HEK293T (cell line): ENCODE measurements around the gene RNU7-1.

ENCODE experiments used
- CTCF ChIA-PET: fragments of 350-600 bp; formaldehyde crosslinking; extraction: SDS; loops from one replicate; lab custom pipeline; 2021; ENCODE audit warnings: antibody characterized with exemption, inconsistent platforms; lab: Yijun Ruan, JAX
- POLR2A ChIA-PET: fragments of 350-600 bp; formaldehyde crosslinking; extraction: SDS; loops from one replicate; lab custom pipeline; 2020; ENCODE audit warnings: antibody characterized with exemption, inconsistent platforms; lab: Yijun Ruan, JAX
- DNase-seq: peaks from one replicate; pipeline ENCODE4 v3.0.0; 2012; ENCODE audit warnings: mixed read lengths; ENCODE audit errors: extremely low spot score
- ARNT ChIP-seq: fragments of 450-650 bp; IDR thresholded peaks from 2 replicates; pipeline ENCODE4 v1.6.1; 2017; ENCODE audit warnings: mild to moderate bottlenecking
- BHLHE40 ChIP-seq: fragments of 450-650 bp; IDR thresholded peaks from 2 replicates; pipeline ENCODE4 v1.6.1; 2016; ENCODE audit warnings: mild to moderate bottlenecking, moderate library complexity, borderline replicate concordance
- CTBP1 ChIP-seq: fragments of 450-650 bp; IDR thresholded peaks from 2 replicates; pipeline ENCODE4 v1.6.1; 2016; ENCODE audit warnings: borderline replicate concordance
- ELF4 ChIP-seq: fragments of 450-650 bp; IDR thresholded peaks from 2 replicates; pipeline ENCODE4 v1.6.1; 2017; ENCODE audit warnings: antibody characterized with exemption
- FOXA1 ChIP-seq: fragments of 450-650 bp; IDR thresholded peaks from 2 replicates; pipeline ENCODE4 v1.6.1; 2016; ENCODE audit warnings: mild to moderate bottlenecking
- FOXK2 ChIP-seq: fragments of 450-650 bp; IDR thresholded peaks from 2 replicates; pipeline ENCODE4 v1.6.1; 2016; ENCODE audit warnings: mild to moderate bottlenecking
- FOXM1 ChIP-seq: fragments of 450-650 bp; IDR thresholded peaks from 2 replicates; pipeline ENCODE4 v1.6.1; 2017; ENCODE audit warnings: mild to moderate bottlenecking, borderline replicate concordance
- HDGF ChIP-seq: fragments of 450-650 bp; IDR thresholded peaks from 2 replicates; pipeline ENCODE4 v1.6.1; 2017; ENCODE audit warnings: antibody characterized with exemption, borderline replicate concordance
- L3MBTL2 ChIP-seq: fragments of 450-650 bp; conservative IDR thresholded peaks from 2 replicates; pipeline ENCODE4 v1.6.1; 2016; ENCODE audit warnings: mild to moderate bottlenecking
- LEF1 ChIP-seq: fragments of 450-650 bp; IDR thresholded peaks from 2 replicates; pipeline ENCODE4 v1.6.1; 2017; ENCODE audit warnings: mild to moderate bottlenecking, borderline replicate concordance
- NFRKB ChIP-seq: fragments of 450-650 bp; IDR thresholded peaks from 2 replicates; pipeline ENCODE4 v1.6.1; 2016; ENCODE audit warnings: mild to moderate bottlenecking, moderate library complexity
- SP1 ChIP-seq: fragments of 450-650 bp; IDR thresholded peaks from 2 replicates; pipeline ENCODE4 v1.6.1; 2017
- SUZ12 ChIP-seq: fragments of 450-650 bp; IDR thresholded peaks from 2 replicates; pipeline ENCODE4 v1.6.1; 2016; ENCODE audit warnings: mild to moderate bottlenecking
- TARDBP ChIP-seq: fragments of 450-650 bp; IDR thresholded peaks from 2 replicates; pipeline ENCODE4 v1.6.1; 2016
- ZNF384 ChIP-seq: fragments of 450-650 bp; IDR thresholded peaks from 2 replicates; pipeline ENCODE4 v1.6.1; 2016
- TF ChIP-seq, protein P1 (sequence below): fragments of 450-650 bp; IDR thresholded peaks from 2 replicates; pipeline ENCODE4 v1.6.1; 2016

RNU7-1 gene

GRCh38 chr12:6928703-6929407 is 14.8 kb upstream of the RNU7-1 start:
- DNase-seq: no peak
- no peak for TF ChIP-seq FOXK2
- TF ChIP-seq TARDBP: no peak
- TF ChIP-seq BHLHE40: no peak
- no peak for TF ChIP-seq FOXA1
- TF ChIP-seq, protein P1, sequence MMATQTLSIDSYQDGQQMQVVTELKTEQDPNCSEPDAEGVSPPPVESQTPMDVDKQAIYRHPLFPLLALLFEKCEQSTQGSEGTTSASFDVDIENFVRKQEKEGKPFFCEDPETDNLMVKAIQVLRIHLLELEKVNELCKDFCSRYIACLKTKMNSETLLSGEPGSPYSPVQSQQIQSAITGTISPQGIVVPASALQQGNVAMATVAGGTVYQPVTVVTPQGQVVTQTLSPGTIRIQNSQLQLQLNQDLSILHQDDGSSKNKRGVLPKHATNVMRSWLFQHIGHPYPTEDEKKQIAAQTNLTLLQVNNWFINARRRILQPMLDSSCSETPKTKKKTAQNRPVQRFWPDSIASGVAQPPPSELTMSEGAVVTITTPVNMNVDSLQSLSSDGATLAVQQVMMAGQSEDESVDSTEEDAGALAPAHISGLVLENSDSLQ: no peak
- ChIA-PET CTCF (interaction anchor here (1.0 to 1.2 kb wide), 2 partner anchors 9 to 57 kb away, joined by 3 to 4 read pairs; no protein-coding TSS in a partner anchor), POLR2A (interaction anchor here (1.0 to 8.3 kb wide), 10 partner anchors 9 to 77 kb away, joined by 3 to 174 read pairs (median 4); partner anchors contain the start of genes C12orf57, CDCA3, ENO2 and RNU7-1)

GRCh38 chr12:6929466-6930452 is 13.9 kb upstream of the RNU7-1 start:
- POLR2A ChIA-PET: interaction anchor here (1.0 to 8.3 kb wide), 9 partner anchors 8 to 78 kb away, joined by 3 to 174 read pairs (median 4); partner anchors contain the start of genes C12orf57, CDCA3, RNU7-1 and USP5
- TF ChIP-seq NFRKB (no peak), HDGF (no peak), LEF1 (no peak), FOXA1 (no peak), CTBP1 (no peak), BHLHE40 (no peak), SUZ12 (no peak), TARDBP (no peak), FOXK2 (no peak), ARNT (no peak), ZNF384 (no peak), FOXM1 (no peak), L3MBTL2 (no peak), SP1 (no peak), ELF4 (no peak)
- TF ChIP-seq, protein P1: no peak
- DNase-seq: no peak
- CTCF ChIA-PET: interaction anchor here (1.0 to 1.2 kb wide), 2 partner anchors 8 to 58 kb away, joined by 3 to 4 read pairs; no protein-coding TSS in a partner anchor

GRCh38 chr12:6932766-6933165 is 10.8 kb upstream of the RNU7-1 start:
- ChIA-PET CTCF (interaction anchor here (0.6 to 1.0 kb wide), 4 partner anchors 12 to 63 kb away, joined by 3 read pairs; partner anchors contain the start of gene ENO2), POLR2A (interaction anchor here (1.2 to 4.6 kb wide), 3 partner anchors 11 to 66 kb away, joined by 4 to 46 read pairs (median 6); partner anchors contain the start of genes C12orf57, RNU7-1 and TPI1)
- DNase-seq: no peak
- no peak for TF ChIP-seq ZNF384
- no peak for TF ChIP-seq FOXA1
- TF ChIP-seq, protein P1: no peak
- TF ChIP-seq FOXK2: no peak
- TF ChIP-seq L3MBTL2: no peak
- no peak for TF ChIP-seq LEF1
- TF ChIP-seq SUZ12: no peak
- no peak for TF ChIP-seq ARNT
- TF ChIP-seq SP1: no peak
- TF ChIP-seq BHLHE40: no peak
- no peak for TF ChIP-seq ELF4

DNA sequence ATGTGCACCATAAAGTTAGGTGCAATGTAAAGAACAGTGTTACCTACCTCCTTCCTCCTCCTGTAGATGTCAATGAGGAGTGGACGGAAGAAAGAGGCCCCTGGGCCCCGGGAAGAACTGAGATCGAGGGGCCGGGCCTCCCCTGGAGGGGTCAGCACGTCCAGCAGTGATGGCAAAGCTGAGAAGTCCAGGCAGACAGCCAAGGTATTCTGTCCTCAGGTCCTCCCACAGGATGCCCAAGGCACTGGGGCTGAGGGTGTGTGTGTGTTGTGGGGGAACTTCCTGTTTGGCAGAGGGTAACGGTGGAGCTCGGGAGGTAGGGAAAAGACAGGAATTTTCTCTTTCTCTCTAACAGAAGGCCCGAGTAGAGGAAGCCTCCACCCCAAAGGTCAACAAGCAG is 9.5 kb upstream of the RNU7-1 start:
- DNase-seq: no peak
- ChIA-PET CTCF (interaction anchor here (0.6 kb wide), 1 partner anchor 52 kb away, joined by 4 read pairs; no protein-coding TSS in a partner anchor), POLR2A (interaction anchor here (1.2 to 8.1 kb wide), 4 partner anchors 9 to 83 kb away, joined by 3 to 95 read pairs (median 24); partner anchors contain the start of genes C12orf57, CDCA3 and RNU7-1)
- TF ChIP-seq TARDBP: no peak
- no peak for TF ChIP-seq ARNT
- no peak for TF ChIP-seq CTBP1

DNA sequence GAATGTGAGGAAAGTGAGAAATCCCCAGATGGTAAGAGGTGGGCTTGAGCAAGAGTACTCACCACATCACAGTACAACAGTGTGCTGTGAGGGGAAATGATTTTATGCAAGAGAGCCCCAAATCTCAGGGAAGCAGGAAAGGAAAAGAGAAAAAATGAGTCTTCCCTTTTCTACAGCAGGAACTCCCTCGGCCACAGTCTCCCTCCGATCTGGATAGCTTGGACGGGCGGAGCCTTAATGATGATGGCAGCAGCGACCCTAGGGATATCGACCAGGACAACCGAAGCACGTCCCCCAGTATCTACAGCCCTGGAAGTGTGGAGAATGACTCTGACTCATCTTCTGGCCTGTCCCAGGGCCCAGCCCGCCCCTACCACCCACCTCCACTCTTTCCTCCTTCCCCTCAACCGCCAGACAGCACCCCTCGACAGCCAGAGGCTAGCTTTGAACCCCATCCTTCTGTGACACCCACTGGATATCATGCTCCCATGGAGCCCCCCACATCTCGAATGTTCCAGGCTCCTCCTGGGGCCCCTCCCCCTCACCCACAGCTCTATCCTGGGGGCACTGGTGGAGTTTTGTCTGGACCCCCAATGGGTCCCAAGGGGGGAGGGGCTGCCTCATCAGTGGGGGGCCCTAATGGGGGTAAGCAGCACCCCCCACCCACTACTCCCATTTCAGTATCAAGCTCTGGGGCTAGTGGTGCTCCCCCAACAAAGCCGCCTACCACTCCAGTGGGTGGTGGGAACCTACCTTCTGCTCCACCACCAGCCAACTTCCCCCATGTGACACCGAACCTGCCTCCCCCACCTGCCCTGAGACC is 8.0 kb upstream of the RNU7-1 start:
- POLR2A ChIA-PET: interaction anchor here (0.7 to 8.1 kb wide), 6 partner anchors 8 to 68 kb away, joined by 3 to 95 read pairs (median 5); partner anchors contain the start of genes C12orf57 and RNU7-1
- CTCF ChIA-PET: interaction anchor here (0.9 to 2.2 kb wide), 5 partner anchors 9 to 63 kb away, joined by 4 to 7 read pairs (median 4); partner anchors contain the start of gene SPSB2
- no peak for DNase-seq
- no peak for TF ChIP-seq ARNT
- TF ChIP-seq SP1: no peak
